ENCODE results near the gene STRN4.

STRN4 gene

GRCh38 chr19:46742926-46743480 is 3.2 kb downstream of the STRN4 start:
- DNase-seq: no peak

GRCh38 chr19:46741447-46741846 is 4.8 kb downstream of the STRN4 start:
- DNase-seq: no peak

GRCh38 chr19:46739290-46739771 is 6.9 kb downstream of the STRN4 start:
- no peak for DNase-seq

- DNase-seq: no peak
These were observed 8.5 kb downstream of the STRN4 start for GRCh38 chr19:46737761-46738171.

- DNase-seq: no peak
These were observed 9.0 kb downstream of the STRN4 start for GRCh38 chr19:46737298-46737654.

GRCh38 chr19:46736531-46737297 is 9.5 kb downstream of the STRN4 start:
- no peak for DNase-seq

- no peak for DNase-seq
These were observed 12.5 kb downstream of the STRN4 start for GRCh38 chr19:46733690-46734292.

GRCh38 chr19:46732966-46733689 is 13.1 kb downstream of the STRN4 start:
- no peak for DNase-seq

- no peak for DNase-seq
These were observed 13.9 kb downstream of the STRN4 start for GRCh38 chr19:46732172-46732938.

GRCh38 chr19:46731584-46731983 is 14.7 kb downstream of the STRN4 start:
- no peak for DNase-seq

GRCh38 chr19:46731007-46731501 is 15.2 kb downstream of the STRN4 start:
- DNase-seq: no peak

GRCh38 chr19:46730595-46730994 is 15.7 kb downstream of the STRN4 start:
- no peak for DNase-seq

- no peak for DNase-seq
These were observed 16.1 kb downstream of the STRN4 start for GRCh38 chr19:46730187-46730586.

GRCh38 chr19:46729696-46730095 is 16.6 kb downstream of the STRN4 start:
- DNase-seq: no peak

- peak; percentile 83 for DNase-seq
These were observed 17.4 kb downstream of the STRN4 start for GRCh38 chr19:46728693-46729339.

GRCh38 chr19:46728208-46728607 is 18.0 kb downstream of the STRN4 start:
- DNase-seq: no peak

- DNase-seq: no peak
These were observed 18.5 kb downstream of the STRN4 start for GRCh38 chr19:46727757-46728156.

GRCh38 chr19:46726971-46727501 is 19.2 kb downstream of the STRN4 start:
- no peak for DNase-seq

GRCh38 chr19:46726551-46726950 is 19.7 kb downstream of the STRN4 start:
- no peak for DNase-seq

- no peak for DNase-seq
These were observed 20.3 kb downstream of the STRN4 start for GRCh38 chr19:46725859-46726393.

- no peak for DNase-seq
These were observed 21.0 kb downstream of the STRN4 start for GRCh38 chr19:46725036-46725820.

Measured in activated gamma-delta T cell treated with Interleukin-2 at 50 U/mL for 16 hours (primary cell).